MCF 10A (cell line): ENCODE measurements around the gene ZNF587B. TPM values are rescaled to one million over a fixed set of nuclear protein-coding genes. Genes with fewer than 3 reads are reported as not detected.

Source experiments
- BruUV-seq: library from RNA; stranded (reverse); fragments of 400-500 nt; replicated peaks from 2 replicates; lab custom pipeline; 2021; lab: Mats Ljungman, UMichigan
- CTCF ChIA-PET: fragments of 300-600 bp; sonication (Branson Sonifier 250); formaldehyde crosslinking; extraction: SDS; loops from one replicate; lab custom pipeline; 2021; ENCODE audit warnings: antibody characterized with exemption, inconsistent platforms; lab: Yijun Ruan, JAX
- POLR2A ChIA-PET: fragments of 300-600, 350-650 bp; sonication (Branson Sonifier 250); formaldehyde crosslinking; extraction: SDS; loops from one replicate; lab custom pipeline; 2020; ENCODE audit warnings: antibody characterized with exemption, inconsistent platforms; lab: Yijun Ruan, JAX
- DNase-seq: peaks from one replicate; pipeline ENCODE4 v3.0.0-alpha.2; 2018; ENCODE audit not compliant: unreplicated experiment
- H3K27ac Mint-ChIP-seq: one replicate; pipeline ENCODE4 v1.8.0; 2022; ENCODE audit warnings: mild to moderate bottlenecking, low read depth, mixed read lengths; ENCODE audit not compliant: unreplicated experiment
- H3K27me3 Mint-ChIP-seq: one replicate; pipeline ENCODE4 v1.8.0; 2022; ENCODE audit warnings: mixed read lengths; ENCODE audit not compliant: insufficient read depth, unreplicated experiment
- H3K36me3 Mint-ChIP-seq: one replicate; pipeline ENCODE4 v1.8.0; 2022; ENCODE audit warnings: mild to moderate bottlenecking, moderate library complexity, mixed read lengths; ENCODE audit not compliant: insufficient read depth, unreplicated experiment
- H3K4me1 Mint-ChIP-seq: one replicate; pipeline ENCODE4 v1.8.0; 2022; ENCODE audit warnings: mixed read lengths; ENCODE audit not compliant: insufficient read depth, unreplicated experiment
- H3K4me3 Mint-ChIP-seq: one replicate; pipeline ENCODE4 v1.8.0; 2022; ENCODE audit warnings: mild to moderate bottlenecking, moderate library complexity, mixed read lengths; ENCODE audit not compliant: unreplicated experiment
- H3K9me3 Mint-ChIP-seq: one replicate; pipeline ENCODE4 v1.8.0; 2022; ENCODE audit warnings: mixed read lengths; ENCODE audit not compliant: unreplicated experiment
- CTCF ChIP-seq: fragments of 200-600 bp; IDR thresholded peaks from one replicate; pipeline ENCODE4 v1.8.0; 2022; ENCODE audit warnings: antibody characterized with exemption, mild to moderate bottlenecking; ENCODE audit not compliant: unreplicated experiment
- intact Hi-C: fragments of 100-400 bp; cut with micrococcal nuclease; formaldehyde crosslinking; loops from 2 replicates; pipeline ENCODE4 v1.14.1; 2022
- total RNA-seq: library from RNA; stranded (reverse); gene quantifications from 2 replicates; pipeline ENCODE4 v1.2.3, GENCODE V29; 2022

The ZNF587B gene
- total RNA-seq, 1 experiment from 2014 or later: 19.4 TPM

GRCh38 chr19:57815247-57816075 is 14.6 kb upstream of the ZNF587B start:
- H3K27me3 Mint-ChIP-seq: no peaks in the 10 kb centered on the region
- H3K4me1 Mint-ChIP-seq: peaks cover 12% of the 10 kb centered on the region
- peak overlapping the region; percentile 55 for H3K27ac Mint-ChIP-seq
- POLR2A ChIA-PET: interaction anchor here (0.6 to 3.7 kb wide), 17 partner anchors 11 to 564 kb away, joined by 3 to 60 read pairs (median 4); partner anchors contain the start of genes ZNF211, ZNF530, ZNF548 and ZNF551
- H3K9me3 Mint-ChIP-seq: no peaks in the 10 kb centered on the region
- DNase-seq: no peak
- H3K36me3 Mint-ChIP-seq: peaks cover 36% of the 10 kb centered on the region
- no TSS peak for BruUV-seq
- no peak for TF ChIP-seq CTCF
- CTCF ChIA-PET: interaction anchor here (1.2 kb wide), 1 partner anchor 410 kb away, joined by 3 read pairs; no protein-coding TSS in a partner anchor
- intact Hi-C loops: loop anchor here (5.0 kb wide), 1 partner anchor 133 kb away; the partner anchor contains the start of gene ZNF551
- peak overlapping the region; percentile 96 for H3K4me3 Mint-ChIP-seq

- CTCF ChIA-PET: no interaction called here
- H3K9me3 Mint-ChIP-seq: no peaks in the 10 kb centered on the region
- intact Hi-C loops: loop anchor here (5.0 kb wide), 1 partner anchor 134 kb away; the partner anchor contains the start of gene ZNF551
- H3K36me3 Mint-ChIP-seq: peaks cover 33% of the 10 kb centered on the region
- H3K4me1 Mint-ChIP-seq: peaks cover 19% of the 10 kb centered on the region
- POLR2A ChIA-PET: no interaction called here
- DNase-seq: no peak
- TF ChIP-seq CTCF: no peak
- no peak overlapping the region for H3K27ac Mint-ChIP-seq
- no TSS peak for BruUV-seq
- no peak overlapping the region for H3K4me3 Mint-ChIP-seq
- H3K27me3 Mint-ChIP-seq: no peaks in the 10 kb centered on the region
These were observed 13.4 kb upstream of the ZNF587B start for GRCh38 chr19:57816652-57817051.

DNA sequence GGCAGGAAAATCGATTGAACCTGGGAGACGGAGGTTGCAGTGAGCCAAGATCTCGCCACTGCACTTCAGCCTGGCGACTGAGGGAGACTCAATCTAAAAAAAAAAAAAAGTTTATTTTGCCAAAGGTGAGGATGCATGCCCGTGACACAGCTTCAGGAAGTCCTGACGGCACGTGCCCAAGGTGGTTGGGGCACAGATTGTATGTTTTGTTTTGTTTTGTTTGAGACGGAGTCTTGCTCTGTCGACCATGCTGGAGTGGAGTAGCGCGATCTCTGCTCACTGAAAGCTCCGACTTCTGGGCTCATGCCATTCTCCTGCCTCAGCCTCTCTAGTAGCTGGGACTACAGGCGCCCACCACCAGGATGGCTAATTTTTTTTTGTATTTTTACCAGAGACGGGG is 12.1 kb upstream of the ZNF587B start:
- intact Hi-C loops: loop anchor here (5.0 kb wide), 1 partner anchor 136 kb away; the partner anchor contains the start of gene ZNF551
- H3K4me3 Mint-ChIP-seq: peak overlapping the region; percentile 85
- H3K36me3 Mint-ChIP-seq: peaks cover 31% of the 10 kb centered on the region
- H3K4me1 Mint-ChIP-seq: peaks cover 25% of the 10 kb centered on the region
- BruUV-seq: no TSS peak
- DNase-seq: no peak
- POLR2A ChIA-PET: interaction anchor here (0.5 kb wide), 1 partner anchor 590 kb away, joined by 3 read pairs; the partner anchor contains the start of gene ZNF584
- H3K27ac Mint-ChIP-seq: no peak overlapping the region
- CTCF ChIA-PET: no interaction called here
- H3K27me3 Mint-ChIP-seq: no peaks in the 10 kb centered on the region
- H3K9me3 Mint-ChIP-seq: no peaks in the 10 kb centered on the region
- no peak for TF ChIP-seq CTCF

- Mint-ChIP-seq H3K9me3 (no peaks in the 10 kb centered on the region), H3K36me3 (peaks cover 31% of the 10 kb centered on the region), H3K27ac (no peak overlapping the region), H3K27me3 (no peaks in the 10 kb centered on the region), H3K4me3 (peak overlapping the region; percentile 85), H3K4me1 (peaks cover 25% of the 10 kb centered on the region)
- BruUV-seq: no TSS peak
- CTCF ChIA-PET: interaction anchor here (0.6 to 1.0 kb wide), 4 partner anchors 29 to 413 kb away, joined by 3 to 4 read pairs (median 4); no protein-coding TSS in a partner anchor
- POLR2A ChIA-PET: interaction anchor here (0.5 to 2.9 kb wide), 5 partner anchors 17 to 590 kb away, joined by 3 to 65 read pairs (median 4); partner anchors contain the start of genes ZNF304, ZNF551, ZNF584 and ZNF587
- DNase-seq: no peak
- intact Hi-C loops: loop anchor here (5.0 kb wide), 1 partner anchor 136 kb away; the partner anchor contains the start of gene ZNF551
- no peak for TF ChIP-seq CTCF
These were observed 11.7 kb upstream of the ZNF587B start for GRCh38 chr19:57818378-57818777.
